ENCODE data around the gene RARS1.

GRCh38 chr5:168482361-168482760, 3.9 kb upstream of the RARS1 start:
- no peak for TF ChIP-seq CTCF (IDR thresholded peaks at IDR 0.05)
- no peak for TF ChIP-seq REST (IDR thresholded peaks at IDR 0.05; ENCODE audit: insufficient read depth in 1 of 2, low read depth in 2 of 2, low read length in 1 of 2)

Measured in Panc1 (cell line).